ENCODE results near the gene PKP3. TPM values are rescaled to one million over a fixed set of nuclear protein-coding genes. Genes with fewer than 3 reads are reported as not detected.

The PKP3 gene
- total and polyA plus RNA-seq, 9 of the 15 experiments (the other 6 are each of a cell fraction or from before 2014, with no cell fraction given), result 0.11 to 110 (median 30.7) TPM

GRCh38 chr11:394034-394857 lies at the start of gene PKP3 (continued):
- TF ChIP-seq MBD1 (CRISPR knock-in tag; IDR thresholded peaks at IDR 0.05), result no peak
- TF ChIP-seq ZNF644 (tag; IDR thresholded peaks at IDR 0.05; ENCODE audit: low read depth), result peak; percentile 68; the same call in 1 of the 2 replicates
- no peak for TF ChIP-seq MIER1 (IDR thresholded peaks at IDR 0.05; ENCODE audit: low read depth)
- 0 out of 2 replicates have a peak, but pooled peaks have one; percentile 41 for TF ChIP-seq MYNN (IDR thresholded peaks at IDR 0.05)
- no peak for TF ChIP-seq MYNN (CRISPR knock-in tag; IDR thresholded peaks at IDR 0.05)
- peak; percentile 70 for TF ChIP-seq ARID4B (CRISPR knock-in tag; IDR thresholded peaks at IDR 0.05)
- peak; percentile 79 for TF ChIP-seq ZNF740 (CRISPR knock-in tag; IDR thresholded peaks at IDR 0.05)
- peak in 1 of 2 experiments; percentile 56; a peak in 2 of 4 replicates for TF ChIP-seq ZNF740 (tag; IDR thresholded peaks at IDR 0.05)
- no peak for TF ChIP-seq ZNF511 (CRISPR knock-in tag; IDR thresholded peaks at IDR 0.05)
- TF ChIP-seq PHF8 (IDR thresholded peaks at IDR 0.05; ENCODE audit: borderline replicate concordance, low read length), result peak; percentile 77
- peak; percentile 31 for TF ChIP-seq ZNF175 (CRISPR knock-in tag; IDR thresholded peaks at IDR 0.05; ENCODE audit: low read depth)
- TF ChIP-seq HLTF (IDR thresholded peaks at IDR 0.05), result peak; percentile 24; the same call in 1 of the 2 replicates
- TF ChIP-seq HDAC1 (IDR thresholded peaks at IDR 0.05), result peak in 1 of 2 experiments; percentile 48; a peak in 2 of 4 replicates
- no peak for TF ChIP-seq ASH1L (IDR thresholded peaks at IDR 0.05; ENCODE audit: borderline replicate concordance, low read depth, partially characterized antibody)
- peak; percentile 82 for TF ChIP-seq ELF4 (CRISPR knock-in tag; IDR thresholded peaks at IDR 0.05)
- TF ChIP-seq ZBTB33 (CRISPR knock-in tag; IDR thresholded peaks at IDR 0.05), result peak; percentile 87
- 0 out of 2 replicates have a peak, but pooled peaks have one; percentile 33 for TF ChIP-seq NBN (IDR thresholded peaks at IDR 0.05; ENCODE audit: low read depth)

All from K562 (cell line).